Bronchial epithelial cell (primary cell): ENCODE data around the gene FGR. TPM values are rescaled to one million over a fixed set of nuclear protein-coding genes. Genes with fewer than 3 reads are reported as not detected.
"Not testable (repeated sequence)": the region's sequence is repeated elsewhere in the genome, so short reads cannot be mapped to it uniquely, and the experiment has no call there.

Experiments
- DNase-seq: peaks from one replicate; pipeline ENCODE4 v3.0.0-alpha.2; 2010; ENCODE audit warnings: low read depth
- FAIRE-seq: peaks from 2 replicates; lab custom pipeline; 2011; peaks lifted over from hg19 to GRCh38; lab: Jason Lieb, UNC
- H3K27me3 ChIP-seq: 2 replicates; pipeline ENCODE4 v1.5.1; 2011; ENCODE audit warnings: low read length; ENCODE audit not compliant: control insufficient read depth, insufficient read depth
- H3K36me3 ChIP-seq: 2 replicates; pipeline ENCODE4 v1.5.1; 2011; ENCODE audit warnings: low read length; ENCODE audit not compliant: control insufficient read depth, insufficient read depth
- H3K4me3 ChIP-seq: 2 replicates; pipeline ENCODE4 v1.5.1; 2011; ENCODE audit warnings: mild to moderate bottlenecking, low read depth, low read length, control low read depth
- total RNA-seq: library from RNA; depleted of rRNA; stranded (reverse); fragments of >200 nt; gene quantifications from 2 replicates; pipeline ENCODE4 v1.2.1, GENCODE V29; 2014
- TF ChIP-seq, protein P1 (sequence below): IDR thresholded peaks from 2 replicates; pipeline ENCODE4 v1.5.1; 2011; ENCODE audit warnings: mild to moderate bottlenecking, moderate library complexity, low read length, control low read depth, inconsistent platforms; ENCODE audit not compliant: insufficient read depth, severe bottlenecking

Gene FGR
- total RNA-seq, 1 donor from 2014 or later = 1.1 TPM

DNA sequence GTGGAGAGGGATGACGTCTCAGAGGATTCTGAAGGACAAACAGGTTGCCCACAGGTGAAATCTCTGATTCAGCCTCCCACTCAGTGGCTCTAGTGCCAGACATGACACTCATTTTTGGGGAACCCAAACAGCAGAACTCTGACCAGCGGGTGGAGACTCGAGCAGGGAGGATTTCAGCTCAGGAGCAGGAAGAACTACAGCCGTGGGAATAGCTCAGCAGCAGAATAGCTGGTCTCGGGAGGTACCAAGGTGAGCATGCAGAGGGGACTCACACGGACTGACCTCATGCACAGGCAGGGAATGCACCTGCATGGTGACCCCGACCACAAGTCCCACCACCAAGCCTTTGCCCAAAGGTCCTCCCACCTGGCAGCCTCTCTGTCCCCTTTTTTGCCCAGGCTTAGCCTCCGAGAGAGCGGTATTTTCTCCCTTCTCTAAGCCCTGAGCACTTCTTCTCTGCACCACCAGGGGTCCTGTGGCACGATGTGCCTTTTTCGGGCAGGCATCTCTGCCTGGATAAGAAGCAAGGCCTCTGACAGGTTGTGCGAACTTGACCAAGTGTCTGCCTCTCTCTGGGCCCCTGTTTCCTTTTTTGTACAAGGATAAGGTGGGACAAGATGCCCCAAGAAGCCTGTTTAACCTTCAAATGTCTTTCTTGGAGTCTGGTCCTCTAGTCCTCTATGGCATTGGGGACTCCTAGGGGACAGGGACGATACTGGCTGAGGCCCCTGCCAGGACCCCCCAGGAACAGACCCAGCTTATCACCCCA, 8.8 kb upstream of the FGR start:
- TF ChIP-seq, protein P1, sequence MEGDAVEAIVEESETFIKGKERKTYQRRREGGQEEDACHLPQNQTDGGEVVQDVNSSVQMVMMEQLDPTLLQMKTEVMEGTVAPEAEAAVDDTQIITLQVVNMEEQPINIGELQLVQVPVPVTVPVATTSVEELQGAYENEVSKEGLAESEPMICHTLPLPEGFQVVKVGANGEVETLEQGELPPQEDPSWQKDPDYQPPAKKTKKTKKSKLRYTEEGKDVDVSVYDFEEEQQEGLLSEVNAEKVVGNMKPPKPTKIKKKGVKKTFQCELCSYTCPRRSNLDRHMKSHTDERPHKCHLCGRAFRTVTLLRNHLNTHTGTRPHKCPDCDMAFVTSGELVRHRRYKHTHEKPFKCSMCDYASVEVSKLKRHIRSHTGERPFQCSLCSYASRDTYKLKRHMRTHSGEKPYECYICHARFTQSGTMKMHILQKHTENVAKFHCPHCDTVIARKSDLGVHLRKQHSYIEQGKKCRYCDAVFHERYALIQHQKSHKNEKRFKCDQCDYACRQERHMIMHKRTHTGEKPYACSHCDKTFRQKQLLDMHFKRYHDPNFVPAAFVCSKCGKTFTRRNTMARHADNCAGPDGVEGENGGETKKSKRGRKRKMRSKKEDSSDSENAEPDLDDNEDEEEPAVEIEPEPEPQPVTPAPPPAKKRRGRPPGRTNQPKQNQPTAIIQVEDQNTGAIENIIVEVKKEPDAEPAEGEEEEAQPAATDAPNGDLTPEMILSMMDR = peak; percentile 83
- Histone ChIP-seq H3K27me3 (no peaks in the 10 kb centered on the region), H3K36me3 (no peaks in the 10 kb centered on the region), H3K4me3 (no peak overlapping the region)
- FAIRE-seq (no peak), DNase-seq (peak; percentile 44)

DNA sequence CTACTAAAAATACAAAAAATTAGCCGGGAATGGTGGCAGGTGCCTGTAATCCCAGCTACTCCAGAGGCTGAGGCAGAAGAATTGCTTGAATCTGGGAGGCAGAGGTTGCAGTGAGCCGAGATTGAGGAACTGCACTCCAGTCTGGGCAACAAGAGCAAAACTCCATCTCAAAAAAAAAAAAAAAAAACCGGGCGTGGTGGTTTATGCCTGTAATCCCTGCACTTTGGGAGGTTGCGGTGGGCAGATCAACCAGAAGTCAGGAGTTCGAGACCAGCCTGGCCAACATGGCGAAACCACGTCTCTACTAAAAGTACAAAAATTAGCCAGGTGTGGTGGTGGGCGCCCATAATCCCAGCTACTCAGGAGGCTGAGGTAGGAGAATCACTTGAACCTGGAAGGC, 5.5 kb upstream of the FGR start:
- not testable (repeated sequence) for H3K4me3 ChIP-seq, H3K36me3 ChIP-seq, DNase-seq, FAIRE-seq, H3K27me3 ChIP-seq

DNA sequence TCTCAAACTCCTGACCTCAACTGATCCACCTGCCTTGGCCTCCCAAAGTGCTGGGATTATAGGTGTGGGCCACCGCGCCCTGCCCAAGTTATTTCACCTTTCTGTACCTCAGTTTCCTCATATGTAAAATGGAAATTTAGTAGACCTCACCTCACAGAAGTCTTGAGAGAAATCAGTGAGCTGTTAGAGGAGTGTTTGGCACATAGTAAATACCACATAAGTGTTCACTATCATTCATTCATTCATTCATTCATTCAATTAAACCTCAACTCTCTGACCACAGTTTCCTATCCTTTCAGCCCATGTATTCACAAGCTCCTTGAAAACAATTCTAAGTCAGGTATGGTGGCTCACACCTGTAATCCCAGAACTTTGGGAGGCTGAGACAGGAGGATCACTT, 3.8 kb upstream of the FGR start:
- DNase-seq = no peak
- TF ChIP-seq, protein P1 = no peak
- FAIRE-seq = no peak
- Histone ChIP-seq H3K27me3 (peaks cover 3% of the 10 kb centered on the region), H3K4me3 (no peak overlapping the region), H3K36me3 (no peaks in the 10 kb centered on the region)

DNA sequence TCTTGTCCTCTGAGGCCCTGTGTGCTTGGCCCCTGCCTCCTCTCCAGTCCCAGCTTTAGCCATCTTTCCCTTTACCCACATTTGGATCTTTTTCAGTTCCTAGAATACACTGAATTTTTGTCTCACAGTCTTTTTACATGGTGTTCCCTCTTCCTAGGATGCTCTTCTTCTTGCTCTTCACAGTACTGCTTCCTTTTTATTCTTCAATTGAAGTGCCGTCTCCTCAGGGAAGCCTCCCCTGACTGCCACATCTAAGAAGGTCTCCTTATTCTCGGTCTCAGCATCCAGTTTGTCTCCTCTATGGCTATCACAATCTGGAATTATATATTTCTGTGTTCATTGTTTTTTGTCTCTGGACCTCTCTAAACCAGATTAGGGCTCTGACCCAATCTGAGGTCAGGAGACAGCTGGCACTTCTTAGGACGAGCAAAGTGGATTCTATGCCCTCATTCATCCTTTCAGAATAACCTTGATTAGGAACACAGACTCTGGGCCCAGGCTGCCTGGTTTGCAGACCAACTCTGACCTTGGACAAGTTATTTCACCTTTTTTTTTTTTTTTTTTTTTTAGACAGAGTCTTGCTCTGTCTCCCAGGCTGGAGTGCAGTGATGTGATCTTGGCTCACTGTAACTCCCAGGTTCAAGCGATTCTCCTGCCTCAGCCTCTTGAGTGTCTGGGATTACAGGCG, 3.2 kb upstream of the FGR start:
- Histone ChIP-seq H3K36me3 (no peaks in the 10 kb centered on the region), H3K4me3 (no peak overlapping the region), H3K27me3 (peaks cover 3% of the 10 kb centered on the region)
- TF ChIP-seq, protein P1 = no peak
- FAIRE-seq (no peak), DNase-seq (no peak)

DNA sequence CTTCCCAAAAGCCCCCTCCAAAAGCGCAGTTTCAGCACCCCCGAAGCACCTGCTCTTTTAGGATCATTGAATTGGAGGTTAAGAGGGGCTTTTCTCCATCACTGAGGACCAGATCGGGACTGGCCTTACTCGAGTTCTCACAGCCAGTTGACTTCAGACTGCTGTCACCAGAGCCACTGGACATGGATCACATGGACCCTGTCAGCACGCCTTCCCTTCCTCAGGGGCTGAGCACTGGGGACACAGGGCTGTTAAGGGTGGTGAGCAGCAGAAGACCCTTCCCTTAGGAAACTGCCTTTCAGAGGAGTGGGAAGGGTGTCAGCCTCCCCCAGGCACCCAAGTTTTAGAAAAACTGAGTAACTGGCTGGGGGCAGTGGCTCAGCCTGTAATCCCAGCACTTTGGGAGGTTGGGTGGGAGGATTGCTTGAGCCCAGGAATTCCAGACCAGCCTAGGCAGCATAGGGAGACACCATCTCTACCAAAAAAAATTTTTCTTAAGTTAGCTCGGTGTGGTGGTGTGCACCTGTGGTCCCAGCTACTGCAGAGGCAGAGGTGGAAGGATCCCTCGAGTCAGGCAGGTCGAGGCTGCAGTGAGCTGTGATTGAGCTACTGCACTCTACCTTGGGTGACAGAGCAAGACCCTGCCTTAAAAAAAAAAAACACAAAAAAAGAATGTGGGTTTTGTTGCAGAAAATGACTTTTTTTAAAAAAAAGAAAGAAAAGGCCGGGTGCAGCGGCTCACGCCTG, 584 bp upstream of the FGR start:
- no peaks in the 10 kb centered on the region for H3K36me3 ChIP-seq
- H3K27me3 ChIP-seq = peaks cover 5% of the 10 kb centered on the region
- no peak overlapping the region for H3K4me3 ChIP-seq
- TF ChIP-seq, protein P1 = no peak
- DNase-seq (no peak), FAIRE-seq (no peak)
